Measurements from ENCODE around the gene USP5. TPM values are rescaled to one million over a fixed set of nuclear protein-coding genes. Genes with fewer than 3 reads are reported as not detected.

Gene USP5
- total and polyA plus RNA-seq, 2 of the 8 experiments (the other 6 are each of a cell fraction or from before 2014, with no cell fraction given) = 66.5 to 148 TPM

GRCh38 chr12:6834873-6835272 is 17.1 kb upstream of the USP5 start:
- 92% methylated on average over 5 of the region's 5 CpGs; no CpG with 5 or more reads in 1 of the 2 experiments for WGBS, 2 experiments (ENCODE audit: extremely low coverage in 1 of 2, insufficient coverage in 1 of 2, insufficient read length in 1 of 2, insufficient replicate concordance in 2 of 2, low coverage in 1 of 2, low lambda C conversion rate in 2 of 2, missing lambda C conversion rate in 1 of 2)
- Histone ChIP-seq H2AK5ac (ENCODE audit: low read depth, low read length) (no peak overlapping the region), H3K18ac (ENCODE audit: extremely low read depth, low read length) (no peak overlapping the region), H2BK12ac (ENCODE audit: low read depth, low read length) (no peak overlapping the region), H3K14ac (ENCODE audit: insufficient read length) (no peak overlapping the region), H3K27me3 (replicated peaks in 1 of 4; ENCODE audit: control insufficient read depth in 3 of 4, extremely low read depth in 1 of 4, insufficient read depth in 3 of 4, low read length in 3 of 4) (no peaks in the 10 kb centered on the region), H3K4me3 (ENCODE audit: extremely low read depth in 1 of 4, insufficient read depth in 2 of 4, low read depth in 3 of 4, low read length in 4 of 4) (no peak overlapping the region), H3K4me1 (replicated peaks in 1 of 4; ENCODE audit: control insufficient read depth in 3 of 4, insufficient read depth in 4 of 4, low read length in 3 of 4) (peaks cover 0 to 6% (median 1%) of the 10 kb centered on the region in 4 experiments; a peak in 5 of 7 replicates), H4K20me1 (replicated peaks in 1 of 2; ENCODE audit: control insufficient read depth in 1 of 2, insufficient read depth in 2 of 2, low read length in 2 of 2) (peaks cover 8 to 9% of the 10 kb centered on the region in 2 experiments), H3K23me2 (ENCODE audit: low read depth, low read length) (no peaks in the 10 kb centered on the region), H3K79me2 (ENCODE audit: control insufficient read depth in 1 of 2, insufficient read depth in 2 of 2, low read length in 2 of 2) (peaks cover 0 to 3% of the 10 kb centered on the region in 2 experiments; a peak in 1 of 4 replicates), H3K79me1 (ENCODE audit: low read depth, low read length) (peaks cover 4% of the 10 kb centered on the region), H3K9ac (replicated peaks in 1 of 4; ENCODE audit: extremely low read depth in 1 of 4, low read depth in 3 of 4, low read length in 3 of 4) (no peak overlapping the region), H4K8ac (ENCODE audit: extremely low read depth, insufficient read depth, low read length) (no peak overlapping the region), H2BK120ac (replicated peaks; ENCODE audit: low read depth, low read length) (no peak overlapping the region), H2BK20ac (ENCODE audit: low read length) (no peak overlapping the region), H3K9me3 (ENCODE audit: insufficient read depth in 2 of 2, low read depth in 1 of 2, low read length in 1 of 2) (no peaks in the 10 kb centered on the region), H3K23ac (ENCODE audit: insufficient read length) (no peak overlapping the region), H3K4me2 (ENCODE audit: insufficient read depth in 1 of 2, low read depth in 2 of 2, low read length in 2 of 2) (no peak overlapping the region), H3K36me3 (ENCODE audit: control insufficient read depth in 2 of 4, insufficient read depth in 4 of 4, low read length in 3 of 4) (peaks cover 27 to 70% (median 54%) of the 10 kb centered on the region in 4 experiments), H4K91ac (replicated peaks; ENCODE audit: insufficient read length, low read length) (no peak overlapping the region), H3K27ac (ENCODE audit: low read depth, low read length) (no peak overlapping the region), H3K4ac (replicated peaks; ENCODE audit: insufficient read length, low read depth, low read length) (no peak overlapping the region), H2BK5ac (ENCODE audit: low read depth, low read length) (no peak overlapping the region), H3K56ac (replicated peaks; ENCODE audit: insufficient read length, low read depth, low read length) (no peak overlapping the region), H2BK15ac (ENCODE audit: low read length) (no peak overlapping the region), H4K5ac (ENCODE audit: insufficient read length, low read depth, low read length) (no peak overlapping the region), H2AFZ (ENCODE audit: low read length) (no peak overlapping the region)
- ChIA-PET CTCF (ENCODE audit: partially characterized antibody) (interaction anchor here (0.8 to 23.7 kb wide), 25 partner anchors 10 to 339 kb away, joined by 3 to 532 read pairs (median 6); partner anchors contain the start of genes CD4, CDCA3, COPS7A and GNB3), POLR2A (ENCODE audit: partially characterized antibody) (interaction anchor here (0.6 to 27.1 kb wide), 14 partner anchors 3 to 247 kb away, joined by 3 to 588 read pairs (median 4); partner anchors contain the start of genes C12orf57, CDCA3, GNB3 and GPR162)
- TF ChIP-seq SUZ12 (IDR thresholded peaks at IDR 0.05; ENCODE audit: low read length) (no peak), POLR2AphosphoS5 (IDR thresholded peaks at IDR 0.05; ENCODE audit: low read depth, low read length) (no peak), JUN (IDR thresholded peaks at IDR 0.05; ENCODE audit: low read depth, low read length) (no peak), GABPA (IDR thresholded peaks at IDR 0.05; ENCODE audit: borderline replicate concordance, insufficient read depth, low read length) (no peak), BRCA1 (IDR thresholded peaks at IDR 0.05; ENCODE audit: low read depth, low read length) (no peak), ATF3 (IDR thresholded peaks at IDR 0.05; ENCODE audit: insufficient read depth, low read depth, low read length) (no peak), CHD1 (IDR thresholded peaks at IDR 0.05; ENCODE audit: low read depth, low read length) (no peak), RNF2 (IDR thresholded peaks at IDR 0.05; ENCODE audit: borderline replicate concordance, low read depth, low read length, missing control alignments, poor library complexity, severe bottlenecking) (no peak), NANOG (IDR thresholded peaks at IDR 0.05; ENCODE audit: insufficient read depth, low read depth, low read length, poor library complexity, severe bottlenecking) (no peak)
- FAIRE-seq = no peak
- DNase-seq (ENCODE audit: low read depth in 1 of 2, low spot score in 2 of 2) = no peak

Data from H1 (cell line).